ENCODE results near the gene SLC17A8.

DNA sequence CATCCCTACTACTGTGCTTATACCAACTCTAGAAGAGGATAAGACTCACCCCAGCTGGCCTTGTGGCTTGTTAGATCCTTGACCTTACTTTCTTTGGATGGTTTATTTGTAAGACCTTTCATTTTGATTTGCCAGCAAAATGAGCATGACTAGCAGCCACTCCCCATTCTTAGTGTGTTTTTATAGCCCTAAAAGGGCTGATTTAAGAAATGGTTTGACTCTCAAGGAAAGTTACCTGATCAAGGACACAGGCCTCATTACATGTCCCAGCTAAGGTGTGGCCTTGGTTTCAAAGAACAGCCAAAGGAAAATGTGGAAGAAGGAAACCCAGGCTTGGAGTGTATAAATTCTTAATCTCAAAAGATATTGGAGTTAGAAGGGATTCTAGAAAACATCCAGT is 41.4 kb downstream of the SLC17A8 start:
- no peak for TF ChIP-seq POLR2A (IDR thresholded peaks at IDR 0.05)
- TF ChIP-seq, protein P1, sequence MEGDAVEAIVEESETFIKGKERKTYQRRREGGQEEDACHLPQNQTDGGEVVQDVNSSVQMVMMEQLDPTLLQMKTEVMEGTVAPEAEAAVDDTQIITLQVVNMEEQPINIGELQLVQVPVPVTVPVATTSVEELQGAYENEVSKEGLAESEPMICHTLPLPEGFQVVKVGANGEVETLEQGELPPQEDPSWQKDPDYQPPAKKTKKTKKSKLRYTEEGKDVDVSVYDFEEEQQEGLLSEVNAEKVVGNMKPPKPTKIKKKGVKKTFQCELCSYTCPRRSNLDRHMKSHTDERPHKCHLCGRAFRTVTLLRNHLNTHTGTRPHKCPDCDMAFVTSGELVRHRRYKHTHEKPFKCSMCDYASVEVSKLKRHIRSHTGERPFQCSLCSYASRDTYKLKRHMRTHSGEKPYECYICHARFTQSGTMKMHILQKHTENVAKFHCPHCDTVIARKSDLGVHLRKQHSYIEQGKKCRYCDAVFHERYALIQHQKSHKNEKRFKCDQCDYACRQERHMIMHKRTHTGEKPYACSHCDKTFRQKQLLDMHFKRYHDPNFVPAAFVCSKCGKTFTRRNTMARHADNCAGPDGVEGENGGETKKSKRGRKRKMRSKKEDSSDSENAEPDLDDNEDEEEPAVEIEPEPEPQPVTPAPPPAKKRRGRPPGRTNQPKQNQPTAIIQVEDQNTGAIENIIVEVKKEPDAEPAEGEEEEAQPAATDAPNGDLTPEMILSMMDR (IDR thresholded peaks at IDR 0.05) = no peak
